Bronchial epithelial cell (primary cell): Measurements from ENCODE around the gene USP28. TPM values are rescaled to one million over a fixed set of nuclear protein-coding genes. Genes with fewer than 3 reads are reported as not detected.

ENCODE experiments used
- DNase-seq: peaks from one replicate; pipeline ENCODE4 v3.0.0-alpha.2; 2010; ENCODE audit warnings: low read depth
- FAIRE-seq: peaks from 2 replicates; lab custom pipeline; 2011; peaks lifted over from hg19 to GRCh38; lab: Jason Lieb, UNC
- H3K27me3 ChIP-seq: 2 replicates; pipeline ENCODE4 v1.5.1; 2011; ENCODE audit warnings: low read length; ENCODE audit not compliant: control insufficient read depth, insufficient read depth
- H3K36me3 ChIP-seq: 2 replicates; pipeline ENCODE4 v1.5.1; 2011; ENCODE audit warnings: low read length; ENCODE audit not compliant: control insufficient read depth, insufficient read depth
- H3K4me3 ChIP-seq: 2 replicates; pipeline ENCODE4 v1.5.1; 2011; ENCODE audit warnings: mild to moderate bottlenecking, low read depth, low read length, control low read depth
- total RNA-seq: library from RNA; depleted of rRNA; stranded (reverse); fragments of >200 nt; gene quantifications from 2 replicates; pipeline ENCODE4 v1.2.1, GENCODE V29; 2014
- TF ChIP-seq, protein P1 (sequence below): IDR thresholded peaks from 2 replicates; pipeline ENCODE4 v1.5.1; 2011; ENCODE audit warnings: mild to moderate bottlenecking, moderate library complexity, low read length, control low read depth, inconsistent platforms; ENCODE audit not compliant: insufficient read depth, severe bottlenecking

The USP28 gene
- total RNA-seq, 1 donor from 2014 or later, result 30.0 TPM

DNA sequence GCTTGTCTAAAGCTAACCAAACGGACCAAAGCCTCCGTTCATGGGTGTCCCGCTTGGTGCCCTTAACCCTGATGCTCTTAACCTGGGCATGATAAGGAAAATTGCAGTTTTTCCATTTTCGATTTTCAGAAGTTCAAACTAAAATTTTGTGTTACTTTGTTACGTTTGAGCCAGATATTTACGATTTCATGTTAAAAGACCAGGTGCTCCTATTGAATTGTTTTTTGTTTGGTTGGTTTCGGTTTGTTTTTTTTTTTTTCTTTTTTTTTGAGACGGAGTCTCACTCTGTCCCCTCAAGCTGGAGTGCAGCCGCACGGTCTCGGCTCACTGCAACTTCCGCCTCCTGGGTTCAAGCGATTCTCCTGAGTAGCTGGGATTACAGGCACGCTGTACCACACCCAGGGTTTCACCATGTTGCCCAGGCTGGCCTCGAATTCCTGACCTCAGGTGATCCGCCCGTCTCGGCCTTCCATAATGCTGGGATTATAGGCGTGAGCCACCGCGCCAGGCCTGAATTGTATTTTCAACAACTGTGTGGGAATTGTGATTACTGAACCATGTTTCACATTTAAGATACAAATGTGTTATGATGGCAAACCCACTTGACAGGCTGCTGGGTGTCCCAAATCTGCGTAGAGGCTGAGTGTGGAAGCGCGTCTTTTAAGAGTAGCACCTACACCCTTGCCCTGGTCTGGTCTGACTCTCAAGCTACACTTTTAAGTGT, 864 bp upstream of the USP28 start:
- FAIRE-seq (no peak), DNase-seq (no peak)
- Histone ChIP-seq H3K4me3 (peak overlapping the region; percentile 59), H3K27me3 (no peaks in the 10 kb centered on the region), H3K36me3 (no peaks in the 10 kb centered on the region)
- TF ChIP-seq, protein P1, sequence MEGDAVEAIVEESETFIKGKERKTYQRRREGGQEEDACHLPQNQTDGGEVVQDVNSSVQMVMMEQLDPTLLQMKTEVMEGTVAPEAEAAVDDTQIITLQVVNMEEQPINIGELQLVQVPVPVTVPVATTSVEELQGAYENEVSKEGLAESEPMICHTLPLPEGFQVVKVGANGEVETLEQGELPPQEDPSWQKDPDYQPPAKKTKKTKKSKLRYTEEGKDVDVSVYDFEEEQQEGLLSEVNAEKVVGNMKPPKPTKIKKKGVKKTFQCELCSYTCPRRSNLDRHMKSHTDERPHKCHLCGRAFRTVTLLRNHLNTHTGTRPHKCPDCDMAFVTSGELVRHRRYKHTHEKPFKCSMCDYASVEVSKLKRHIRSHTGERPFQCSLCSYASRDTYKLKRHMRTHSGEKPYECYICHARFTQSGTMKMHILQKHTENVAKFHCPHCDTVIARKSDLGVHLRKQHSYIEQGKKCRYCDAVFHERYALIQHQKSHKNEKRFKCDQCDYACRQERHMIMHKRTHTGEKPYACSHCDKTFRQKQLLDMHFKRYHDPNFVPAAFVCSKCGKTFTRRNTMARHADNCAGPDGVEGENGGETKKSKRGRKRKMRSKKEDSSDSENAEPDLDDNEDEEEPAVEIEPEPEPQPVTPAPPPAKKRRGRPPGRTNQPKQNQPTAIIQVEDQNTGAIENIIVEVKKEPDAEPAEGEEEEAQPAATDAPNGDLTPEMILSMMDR, result no peak

DNA sequence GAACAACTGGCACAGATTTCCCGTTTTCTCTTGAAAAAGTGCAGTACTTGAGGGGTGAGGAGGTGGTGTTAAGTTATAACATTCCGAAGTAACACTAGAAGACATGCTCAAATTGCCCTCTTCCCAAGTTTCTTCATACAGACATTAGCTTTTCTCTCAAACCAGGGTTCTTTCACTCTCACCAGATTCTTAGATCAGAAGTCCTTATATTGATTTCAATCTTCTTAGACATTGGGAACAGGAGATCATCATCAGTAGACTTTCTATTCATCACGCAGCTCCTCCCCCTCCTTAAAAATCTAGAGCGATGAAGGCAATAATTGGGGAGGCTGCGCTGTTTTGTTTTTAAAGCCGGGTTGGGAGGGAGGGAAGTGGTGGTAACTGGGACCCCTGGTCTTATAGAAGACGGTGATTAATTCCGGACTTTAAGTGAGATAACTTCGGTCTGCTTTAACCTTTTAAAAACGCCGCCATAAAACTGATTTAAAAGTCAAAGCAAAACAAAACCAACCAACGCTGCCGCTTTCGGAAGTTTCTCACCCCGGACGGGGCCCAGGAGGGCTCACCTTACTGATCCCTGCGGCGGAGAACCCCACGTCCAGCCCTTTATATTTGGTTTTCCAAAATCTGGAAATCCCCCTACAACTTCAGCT, 665 bp downstream of the USP28 start:
- DNase-seq, result peak; percentile 27
- no peak for FAIRE-seq

DNA sequence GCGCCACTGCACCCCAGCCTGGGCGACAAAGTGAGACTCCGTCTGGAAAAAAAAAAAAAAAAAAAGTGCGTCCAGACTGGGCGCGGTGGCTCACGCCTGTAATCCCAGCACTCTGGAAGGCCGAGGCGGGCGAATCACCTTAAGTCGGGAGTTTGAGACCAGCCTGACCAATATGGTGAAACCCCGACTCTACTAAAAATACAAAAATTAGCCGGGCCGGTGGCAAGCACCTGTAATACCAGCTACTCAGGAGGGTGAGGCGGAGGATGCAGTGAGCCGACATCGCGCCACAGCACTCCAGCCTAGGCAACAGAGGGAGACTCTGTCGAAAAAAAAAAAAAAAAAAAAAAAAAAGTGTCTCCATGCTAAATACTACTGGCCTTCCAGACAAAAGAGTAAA, 1.3 kb downstream of the USP28 start:
- FAIRE-seq, result no peak

More for the DNA sequence above, 665 bp downstream of the USP28 start:
- Histone ChIP-seq H3K27me3 (no peaks in the 10 kb centered on the region), H3K36me3 (no peaks in the 10 kb centered on the region), H3K4me3 (peak overlapping the region; percentile 71)
- TF ChIP-seq, protein P1, result no peak

DNA sequence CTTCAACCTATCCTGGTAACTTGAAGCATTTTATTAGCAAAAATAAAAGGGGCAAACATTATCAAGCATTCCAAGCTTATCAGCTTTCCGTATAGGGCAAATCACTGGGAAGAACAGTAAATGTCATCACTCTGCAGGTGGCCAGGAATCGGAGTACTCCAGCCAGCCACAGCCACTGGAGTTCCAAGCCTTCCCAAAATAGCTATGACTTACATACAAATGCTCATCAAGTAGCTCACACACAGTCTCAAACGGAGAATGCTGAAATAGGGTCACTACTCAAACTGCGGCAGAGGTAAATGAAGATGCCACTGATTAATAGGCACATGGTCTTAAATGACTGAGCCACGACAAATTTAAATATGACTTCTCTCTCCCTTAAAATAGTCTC, 2.1 kb downstream of the USP28 start:
- DNase-seq (no peak), FAIRE-seq (no peak)
- TF ChIP-seq, protein P1, result no peak
- H3K36me3 ChIP-seq, result no peaks in the 10 kb centered on the region
- H3K27me3 ChIP-seq, result no peaks in the 10 kb centered on the region
- H3K4me3 ChIP-seq, result no peak overlapping the region

More for the DNA sequence above, 1.3 kb downstream of the USP28 start:
- TF ChIP-seq, protein P1, result no peak
- DNase-seq, result no peak
- Histone ChIP-seq H3K36me3 (no peaks in the 10 kb centered on the region), H3K4me3 (no peak overlapping the region), H3K27me3 (no peaks in the 10 kb centered on the region)

DNA sequence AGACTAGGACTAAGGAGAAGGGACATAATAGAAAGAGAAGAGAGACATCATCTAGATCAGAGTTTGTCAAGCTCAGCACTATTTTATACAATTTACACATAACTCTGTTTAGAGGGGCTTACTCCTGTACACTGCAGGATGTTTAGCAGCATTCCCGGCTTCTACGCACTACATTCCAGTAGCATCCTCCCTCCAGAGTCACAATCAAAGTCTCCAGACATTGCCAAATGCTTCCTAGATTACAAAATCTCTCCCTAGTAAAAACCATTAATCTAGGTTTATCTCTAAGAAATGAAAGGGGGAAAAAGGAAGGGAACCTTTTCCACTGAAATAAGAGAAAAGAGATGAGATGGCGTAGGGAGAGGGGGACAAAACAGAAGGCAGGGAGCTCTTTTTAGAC, 4.0 kb downstream of the USP28 start:
- no peak overlapping the region for H3K4me3 ChIP-seq
- no peak for DNase-seq
- no peaks in the 10 kb centered on the region for H3K36me3 ChIP-seq
- H3K27me3 ChIP-seq, result no peaks in the 10 kb centered on the region
- TF ChIP-seq, protein P1, result no peak
- FAIRE-seq, result no peak
